Spleen (tissue), 11 donors: Measurements from ENCODE around the gene DSE. TPM values are rescaled to one million over a fixed set of nuclear protein-coding genes. Genes with fewer than 3 reads are reported as not detected.

Source experiments
- DNase-seq: peaks from one replicate; pipeline ENCODE4 v3.0.0-alpha.2; 2020
- H3K27ac ChIP-seq, 8 donors: fragments of 200-600 bp; sonication (generic) in 7 of 8; 1 replicate in 4 of 8; 2 replicates in 4 of 8; pipeline versions ENCODE4 v1.5.0 to v1.8.0; 2016 to 2021; ENCODE audit warnings: inconsistent platforms in 4 of 8, mild to moderate bottlenecking in 4 of 8, moderate library complexity in 1 of 8
- H3K27me3 ChIP-seq, 7 donors: fragments of 200-600 bp; sonication (generic) in 6 of 7; replicated peaks in 1 of 7; 1 replicate in 4 of 7; 2 replicates in 3 of 7; pipeline versions ENCODE4 v1.5.0 to v1.8.0; 2016 to 2021; ENCODE audit warnings: inconsistent platforms in 3 of 7, mild to moderate bottlenecking in 1 of 7
- H3K36me3 ChIP-seq, 6 donors: fragments of 200-600 bp; sonication (generic) in 5 of 6; 1 replicate in 4 of 6; 2 replicates in 2 of 6; pipeline versions ENCODE4 v1.5.0 to v1.8.0; 2016 to 2021; ENCODE audit warnings: inconsistent platforms in 2 of 6
- H3K4me1 ChIP-seq, 6 donors: fragments of 200-600 bp; sonication (generic) in 5 of 6; 1 replicate in 3 of 6; 2 replicates in 3 of 6; pipeline versions ENCODE4 v1.5.0 to v1.8.0; 2016 to 2021; ENCODE audit warnings: inconsistent platforms in 3 of 6
- H3K4me3 ChIP-seq, 8 donors: fragments of 200-600 bp; sonication (generic) in 7 of 8; 1 replicate in 4 of 8; 2 replicates in 4 of 8; pipeline versions ENCODE4 v1.5.0 to v1.8.0; 2016 to 2021; ENCODE audit warnings: inconsistent platforms in 4 of 8, mild to moderate bottlenecking in 4 of 8, moderate library complexity in 2 of 8
- H3K9me3 ChIP-seq, 8 donors: fragments of 200-600 bp; sonication (generic) in 7 of 8; 1 replicate in 4 of 8; 2 replicates in 4 of 8; pipeline versions ENCODE4 v1.5.0 to v1.8.0; 2016 to 2021; ENCODE audit warnings: inconsistent platforms in 4 of 8
- POLR2A ChIP-seq, 3 donors: fragments of 450-650 bp; IDR thresholded peaks; one replicate each; pipeline ENCODE4 v1.5.1; 2017; ENCODE audit warnings: antibody characterized with exemption in 3 of 3, mild to moderate bottlenecking in 1 of 3
- POLR2AphosphoS5 ChIP-seq, 3 donors: sonication (generic); formaldehyde crosslinking; IDR thresholded peaks; one replicate each; pipeline ENCODE4 v1.5.1; 2017; ENCODE audit warnings: antibody characterized with exemption in 3 of 3
- WGBS, 5 donors: extraction: QIAGEN DNeasy Blood & Tissue Kit in 3 of 5; methylation state at CpG; one replicate each; pipeline versions ENCODE4 v1.1.5 to v1.1.7; 2013 to 2018; 5-methylcytosine and 5-hydroxymethylcytosine counted together
- intact Hi-C: fragments of 100-400 bp; cut with DNase I; formaldehyde crosslinking; loops from one replicate; pipeline ENCODE4 v1.15.0; 2023; ENCODE audit warnings: low total_unique reads
- polyA plus RNA-seq, 3 donors: library from polyadenylated mRNA; stranded (reverse); fragments of 200-250 nt; gene quantifications; one replicate each; pipeline ENCODE4 v1.2.1, GENCODE V29; 2013
- total RNA-seq, 7 donors: library from RNA; depleted of rRNA in 3 of 7; stranded (reverse); fragments of >200 nt in 3 of 7; fragmentation: NEBNext Ultra II Directional in 4 of 7; extraction: Animal tissue kit (Norgen Biotek cat#: 25700) in 4 of 7; gene quantifications; one replicate each; pipeline versions ENCODE4 v1.1.0 to v1.2.1, GENCODE V29; 2016 to 2021
- TF ChIP-seq, protein P1 (sequence below), 11 experiments: fragments of 200-600 bp in 7 of 11; fragments of 450-650 bp in 4 of 11; sonication (generic) in 4 of 11; IDR thresholded peaks in 8 of 11; conservative IDR thresholded peaks in 3 of 11; 1 replicate in 7 of 11; 2 replicates in 4 of 11; pipeline versions ENCODE4 v1.4.0 to v1.8.0; 2016 to 2021; ENCODE audit warnings: antibody characterized with exemption in 11 of 11, inconsistent platforms in 4 of 11, mild to moderate bottlenecking in 1 of 11
- donor health status: healthy with polysubstance abuse.
- donor health status: DM: no; HTN: no; CAD: no; lungs with moderate emphysema.
- donor health status: DM: no; HTN: no; CAD: no.
- donor health status: Bipolar disorder and iron deficiency.
- donor health status: healthy.
- donor health status: DM: no; HTN: no; CAD: no.
- donor health status: DM: yes; HTN: yes; CAD: no.

Gene DSE
- total and polyA plus RNA-seq, 10 donors: 8.2 to 82.3 (median 61.7) TPM

DNA sequence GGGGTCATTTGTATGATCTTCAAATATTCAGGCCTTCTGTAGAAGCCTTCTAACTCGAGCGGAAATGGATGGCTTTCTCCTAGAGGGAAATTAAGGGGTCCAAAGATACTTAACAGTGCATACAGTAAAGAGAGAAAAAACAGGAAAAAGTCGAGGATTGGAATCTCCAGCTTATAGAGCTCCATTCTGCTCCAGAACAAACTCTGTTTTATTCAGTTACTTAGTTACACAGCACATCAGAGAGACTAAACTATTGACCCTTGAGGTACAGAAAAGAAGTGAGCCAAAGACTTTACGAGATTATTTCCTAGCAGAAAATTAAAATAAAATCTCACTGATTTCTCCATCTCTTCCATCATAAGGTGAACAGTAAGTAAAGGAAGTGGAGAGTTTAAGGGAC is 43.8 kb upstream of the DSE start:
- 71 to 79% (median 78%) methylated on average over 4 of the region's 4 CpGs for WGBS, 5 donors
- intact Hi-C loops: no loop called here
- no peak for DNase-seq
- Histone ChIP-seq H3K4me1 (peaks cover 0 to 16% (median 0%) of the 10 kb centered on the region in 6 donors), H3K36me3 (no peaks in the 10 kb centered on the region), H3K9me3 (no peaks in the 10 kb centered on the region), H3K27me3 (no peaks in the 10 kb centered on the region), H3K4me3 (no peak overlapping the region), H3K27ac (peak overlapping the region in 5 of 8 donors; percentile 16 to 53 (median 21))
- TF ChIP-seq POLR2AphosphoS5 (IDR thresholded peaks at IDR 0.05) (no peak), POLR2A (IDR thresholded peaks at IDR 0.05) (no peak)
- TF ChIP-seq, protein P1, sequence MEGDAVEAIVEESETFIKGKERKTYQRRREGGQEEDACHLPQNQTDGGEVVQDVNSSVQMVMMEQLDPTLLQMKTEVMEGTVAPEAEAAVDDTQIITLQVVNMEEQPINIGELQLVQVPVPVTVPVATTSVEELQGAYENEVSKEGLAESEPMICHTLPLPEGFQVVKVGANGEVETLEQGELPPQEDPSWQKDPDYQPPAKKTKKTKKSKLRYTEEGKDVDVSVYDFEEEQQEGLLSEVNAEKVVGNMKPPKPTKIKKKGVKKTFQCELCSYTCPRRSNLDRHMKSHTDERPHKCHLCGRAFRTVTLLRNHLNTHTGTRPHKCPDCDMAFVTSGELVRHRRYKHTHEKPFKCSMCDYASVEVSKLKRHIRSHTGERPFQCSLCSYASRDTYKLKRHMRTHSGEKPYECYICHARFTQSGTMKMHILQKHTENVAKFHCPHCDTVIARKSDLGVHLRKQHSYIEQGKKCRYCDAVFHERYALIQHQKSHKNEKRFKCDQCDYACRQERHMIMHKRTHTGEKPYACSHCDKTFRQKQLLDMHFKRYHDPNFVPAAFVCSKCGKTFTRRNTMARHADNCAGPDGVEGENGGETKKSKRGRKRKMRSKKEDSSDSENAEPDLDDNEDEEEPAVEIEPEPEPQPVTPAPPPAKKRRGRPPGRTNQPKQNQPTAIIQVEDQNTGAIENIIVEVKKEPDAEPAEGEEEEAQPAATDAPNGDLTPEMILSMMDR (IDR thresholded peaks at IDR 0.05 in 8 of 11, conservative IDR thresholded peaks at IDR 0.05 in 3 of 11): no peak

DNA sequence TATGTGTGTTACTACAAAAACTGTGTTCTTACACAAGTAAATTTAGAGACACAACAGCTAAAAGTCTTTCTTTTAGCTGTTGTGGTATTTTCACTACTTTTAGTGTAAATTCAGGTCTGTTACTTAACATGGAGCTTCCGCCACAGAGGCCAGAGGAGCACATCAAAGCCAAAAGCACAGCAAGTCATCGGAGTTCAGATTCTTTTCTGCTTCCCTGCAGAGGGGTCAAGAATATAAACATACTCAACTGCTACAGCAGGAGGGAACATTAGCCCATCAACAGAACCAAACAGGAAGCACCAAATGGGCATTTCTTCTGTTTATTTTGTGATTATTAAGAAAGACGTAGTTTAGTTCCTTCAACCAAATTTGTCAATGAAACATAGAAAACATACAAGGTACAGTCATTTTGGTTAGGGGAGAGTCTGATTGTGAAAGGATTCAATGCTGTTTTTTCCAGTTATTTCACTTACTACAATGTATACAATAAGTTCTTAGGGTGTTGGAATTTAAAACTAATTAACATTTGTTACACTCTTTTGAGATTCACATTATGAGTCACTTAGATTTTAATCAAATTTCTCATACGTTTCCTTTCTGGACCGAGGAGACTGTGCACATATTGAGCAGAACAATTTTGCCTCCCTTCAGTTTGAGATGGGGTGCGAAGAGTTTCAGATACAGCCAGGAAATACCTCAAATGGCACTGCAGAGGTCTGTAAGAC is 42.8 kb upstream of the DSE start:
- Histone ChIP-seq H3K27me3 (no peaks in the 10 kb centered on the region), H3K4me1 (peaks cover 0 to 16% (median 0%) of the 10 kb centered on the region in 6 donors), H3K4me3 (no peak overlapping the region), H3K36me3 (no peaks in the 10 kb centered on the region), H3K27ac (peak overlapping the region in 6 of 8 donors; percentile 8 to 53 (median 19)), H3K9me3 (peaks cover 0 to 3% (median 0%) of the 10 kb centered on the region in 8 donors)
- peak in 1 of 3 donors; percentile 18 for TF ChIP-seq POLR2AphosphoS5 (IDR thresholded peaks at IDR 0.05)
- TF ChIP-seq, protein P1 (IDR thresholded peaks at IDR 0.05 in 8 of 11, conservative IDR thresholded peaks at IDR 0.05 in 3 of 11): no peak
- no peak for TF ChIP-seq POLR2A (IDR thresholded peaks at IDR 0.05)
- intact Hi-C loops: no loop called here
- no peak for DNase-seq
- WGBS, 5 donors: 70 to 86% (median 72%) methylated on average over 6 of the region's 6 CpGs

DNA sequence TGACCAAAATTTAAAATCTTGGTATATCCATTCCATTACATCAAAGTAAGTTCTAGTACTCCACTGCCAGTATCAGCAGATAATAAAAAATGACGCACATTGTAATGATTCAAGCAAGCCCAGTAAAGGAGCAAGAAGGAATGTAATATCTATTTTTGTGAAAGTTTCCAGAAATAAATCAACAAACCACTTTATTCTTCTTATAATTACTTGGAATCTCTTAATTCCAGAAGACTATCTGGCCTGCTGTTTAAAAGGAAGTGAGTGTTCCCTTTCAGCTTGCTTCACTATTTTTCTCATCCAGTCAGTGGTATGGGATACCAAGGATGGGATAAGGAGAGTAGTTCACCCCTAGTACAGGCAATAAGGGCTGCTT is 42.2 kb upstream of the DSE start:
- Histone ChIP-seq H3K9me3 (peaks cover 0 to 8% (median 0%) of the 10 kb centered on the region in 8 donors), H3K27me3 (no peaks in the 10 kb centered on the region), H3K4me3 (no peak overlapping the region), H3K27ac (peak overlapping the region in 6 of 8 donors; percentile 2 to 53 (median 16)), H3K4me1 (peaks cover 0 to 16% (median 0%) of the 10 kb centered on the region in 6 donors), H3K36me3 (no peaks in the 10 kb centered on the region)
- TF ChIP-seq, protein P1 (IDR thresholded peaks at IDR 0.05 in 8 of 11, conservative IDR thresholded peaks at IDR 0.05 in 3 of 11): no peak
- TF ChIP-seq POLR2A (IDR thresholded peaks at IDR 0.05) (no peak), POLR2AphosphoS5 (IDR thresholded peaks at IDR 0.05) (no peak)
- WGBS, 5 donors: 83 to 91% (median 88%) methylated on average over 1 of the region's 1 CpG
- DNase-seq: no peak
- intact Hi-C loops: no loop called here

DNA sequence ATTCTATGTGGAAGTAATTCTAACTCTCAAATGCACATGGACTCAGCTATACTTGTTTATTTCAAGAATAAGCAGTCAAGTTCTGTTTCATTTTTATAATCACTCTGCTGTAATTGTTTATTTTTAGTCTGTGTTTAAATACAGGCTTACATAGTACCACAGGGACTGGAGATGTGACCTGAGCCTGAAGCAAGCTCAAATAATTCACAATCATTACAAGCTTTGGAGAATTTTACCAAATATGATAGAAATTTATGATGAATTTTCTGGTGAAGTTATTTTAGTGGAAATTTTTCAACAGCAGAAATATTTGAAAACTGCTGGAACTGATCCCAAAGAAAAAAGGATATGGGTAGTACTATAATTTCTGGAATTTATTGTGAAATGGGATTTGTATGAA is 41.6 kb upstream of the DSE start:
- Histone ChIP-seq H3K4me1 (peaks cover 0 to 16% (median 0%) of the 10 kb centered on the region in 6 donors), H3K36me3 (no peaks in the 10 kb centered on the region), H3K27me3 (no peaks in the 10 kb centered on the region), H3K27ac (peak overlapping the region in 1 of 8 donors; percentile 2), H3K9me3 (peaks cover 0 to 8% (median under 1%) of the 10 kb centered on the region in 8 donors), H3K4me3 (no peak overlapping the region)
- TF ChIP-seq POLR2A (IDR thresholded peaks at IDR 0.05): no peak
- no peak for TF ChIP-seq POLR2AphosphoS5 (IDR thresholded peaks at IDR 0.05)
- TF ChIP-seq, protein P1 (IDR thresholded peaks at IDR 0.05 in 8 of 11, conservative IDR thresholded peaks at IDR 0.05 in 3 of 11): no peak
- intact Hi-C loops: no loop called here
- DNase-seq: no peak
